Upper lobe of left lung (tissue), 6 donors: Measurements from ENCODE around the gene KRT33B. TPM values are rescaled to one million over a fixed set of nuclear protein-coding genes. Genes with fewer than 3 reads are reported as not detected.

Experiments used
- ATAC-seq, 2 donors: fragments of 200-7000 bp; cut with Tn5 transposase; one replicate each; pipeline ENCODE4 v1.9.1; 2022; ENCODE audit warnings: mild to moderate bottlenecking in 2 of 2, moderate library complexity in 2 of 2; ENCODE audit not compliant: low FRiP score in 2 of 2
- DNase-seq, 2 donors: peaks; one replicate each; pipeline ENCODE4 v3.0.0-alpha.2; 2019 to 2020
- H3K27ac ChIP-seq, 4 donors: fragments of 200-600 bp; sonication (generic); one replicate each; pipeline ENCODE4 v1.5.1; 2016 to 2019
- H3K27me3 ChIP-seq, 4 donors: fragments of 200-600 bp; sonication (generic); one replicate each; pipeline ENCODE4 v1.5.1; 2017 to 2019
- H3K36me3 ChIP-seq, 4 donors: fragments of 200-600 bp; sonication (generic); one replicate each; pipeline ENCODE4 v1.5.1; 2016 to 2019
- H3K4me1 ChIP-seq, 4 donors: fragments of 200-600 bp; sonication (generic); one replicate each; pipeline ENCODE4 v1.5.1; 2018 to 2019
- H3K4me3 ChIP-seq, 4 donors: fragments of 200-600 bp; sonication (generic); one replicate each; pipeline ENCODE4 v1.5.1; 2017 to 2019; ENCODE audit warnings: mild to moderate bottlenecking in 2 of 4, moderate library complexity in 1 of 4
- H3K9me3 ChIP-seq, 4 donors: fragments of 200-600 bp; sonication (generic); one replicate each; pipeline ENCODE4 v1.5.1; 2018 to 2019
- EP300 ChIP-seq, 4 donors: sonication (generic); formaldehyde crosslinking; IDR thresholded peaks; one replicate each; pipeline ENCODE4 v1.5.1; 2017; ENCODE audit warnings: antibody characterized with exemption in 4 of 4, control low read depth in 2 of 4
- POLR2A ChIP-seq, 4 donors: fragments of 450-650 bp; IDR thresholded peaks; one replicate each; pipeline ENCODE4 v1.5.1; 2016 to 2017; ENCODE audit warnings: antibody characterized with exemption in 4 of 4, mild to moderate bottlenecking in 2 of 4
- POLR2AphosphoS5 ChIP-seq, 2 donors: sonication (generic); formaldehyde crosslinking; IDR thresholded peaks; one replicate each; pipeline ENCODE4 v1.5.1; 2017; ENCODE audit warnings: antibody characterized with exemption in 2 of 2
- WGBS, 2 donors: methylation state at CpG; one replicate each; pipeline ENCODE4 v1.1.5; 2017 to 2018; 5-methylcytosine and 5-hydroxymethylcytosine counted together
- total RNA-seq, 6 donors: library from RNA; depleted of rRNA in 4 of 6; stranded (reverse); fragments of >200 nt in 4 of 6; gene quantifications; one replicate each; pipeline versions ENCODE4 v1.1.0 to v1.2.1, GENCODE V29; 2016 to 2021
- TF ChIP-seq, protein P1 (sequence below), 6 experiments: fragments of 450-650 bp in 4 of 6; fragments of 200-600 bp in 2 of 6; sonication (generic) in 2 of 6; IDR thresholded peaks; one replicate each; pipeline ENCODE4 v1.5.1; 2016 to 2019; ENCODE audit warnings: antibody characterized with exemption in 6 of 6
- donor health status: DM: no; HTN: no; CAD: no; lungs with moderate emphysema.
- donor health status: DM: no; HTN: yes; CAD: no; lungs with severe emphysema.

Gene KRT33B
- total RNA-seq, 6 donors from 2014 or later: not detected

DNA sequence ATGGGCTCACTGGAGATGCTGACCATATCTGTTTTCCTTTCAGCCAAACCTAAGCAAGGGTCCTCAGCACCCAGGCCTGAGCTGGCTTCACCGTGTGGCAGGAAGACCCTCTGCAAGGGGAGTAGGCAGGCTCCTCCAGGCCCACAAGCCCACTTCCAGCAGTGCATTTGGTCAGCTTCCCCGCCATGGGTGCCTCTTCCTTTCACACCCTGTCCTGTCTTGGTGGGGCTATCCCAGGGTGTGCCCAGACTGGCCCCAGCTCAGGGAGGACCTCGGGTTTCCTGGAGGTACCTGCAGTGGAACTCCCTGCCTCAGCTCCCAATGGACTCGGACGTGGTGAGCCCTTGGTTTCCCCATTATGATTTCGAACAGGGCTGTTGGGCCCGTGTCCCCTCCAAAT is 41.4 kb downstream of the KRT33B start:
- WGBS, 2 donors: 82% methylated on average over 7 of the region's 7 CpGs; no CpG with 5 or more reads in 1 of the 2 donors
- ATAC-seq (no peak), DNase-seq (no peak)
- no peak for TF ChIP-seq EP300 (IDR thresholded peaks at IDR 0.05)
- TF ChIP-seq, protein P1, sequence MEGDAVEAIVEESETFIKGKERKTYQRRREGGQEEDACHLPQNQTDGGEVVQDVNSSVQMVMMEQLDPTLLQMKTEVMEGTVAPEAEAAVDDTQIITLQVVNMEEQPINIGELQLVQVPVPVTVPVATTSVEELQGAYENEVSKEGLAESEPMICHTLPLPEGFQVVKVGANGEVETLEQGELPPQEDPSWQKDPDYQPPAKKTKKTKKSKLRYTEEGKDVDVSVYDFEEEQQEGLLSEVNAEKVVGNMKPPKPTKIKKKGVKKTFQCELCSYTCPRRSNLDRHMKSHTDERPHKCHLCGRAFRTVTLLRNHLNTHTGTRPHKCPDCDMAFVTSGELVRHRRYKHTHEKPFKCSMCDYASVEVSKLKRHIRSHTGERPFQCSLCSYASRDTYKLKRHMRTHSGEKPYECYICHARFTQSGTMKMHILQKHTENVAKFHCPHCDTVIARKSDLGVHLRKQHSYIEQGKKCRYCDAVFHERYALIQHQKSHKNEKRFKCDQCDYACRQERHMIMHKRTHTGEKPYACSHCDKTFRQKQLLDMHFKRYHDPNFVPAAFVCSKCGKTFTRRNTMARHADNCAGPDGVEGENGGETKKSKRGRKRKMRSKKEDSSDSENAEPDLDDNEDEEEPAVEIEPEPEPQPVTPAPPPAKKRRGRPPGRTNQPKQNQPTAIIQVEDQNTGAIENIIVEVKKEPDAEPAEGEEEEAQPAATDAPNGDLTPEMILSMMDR (IDR thresholded peaks at IDR 0.05): no peak
- no peaks in the 10 kb centered on the region for H3K9me3 ChIP-seq
- no peaks in the 10 kb centered on the region for H3K4me1 ChIP-seq
- H3K36me3 ChIP-seq: no peaks in the 10 kb centered on the region
- H3K4me3 ChIP-seq: no peak overlapping the region
- H3K27me3 ChIP-seq: no peaks in the 10 kb centered on the region
- no peak overlapping the region for H3K27ac ChIP-seq

DNA sequence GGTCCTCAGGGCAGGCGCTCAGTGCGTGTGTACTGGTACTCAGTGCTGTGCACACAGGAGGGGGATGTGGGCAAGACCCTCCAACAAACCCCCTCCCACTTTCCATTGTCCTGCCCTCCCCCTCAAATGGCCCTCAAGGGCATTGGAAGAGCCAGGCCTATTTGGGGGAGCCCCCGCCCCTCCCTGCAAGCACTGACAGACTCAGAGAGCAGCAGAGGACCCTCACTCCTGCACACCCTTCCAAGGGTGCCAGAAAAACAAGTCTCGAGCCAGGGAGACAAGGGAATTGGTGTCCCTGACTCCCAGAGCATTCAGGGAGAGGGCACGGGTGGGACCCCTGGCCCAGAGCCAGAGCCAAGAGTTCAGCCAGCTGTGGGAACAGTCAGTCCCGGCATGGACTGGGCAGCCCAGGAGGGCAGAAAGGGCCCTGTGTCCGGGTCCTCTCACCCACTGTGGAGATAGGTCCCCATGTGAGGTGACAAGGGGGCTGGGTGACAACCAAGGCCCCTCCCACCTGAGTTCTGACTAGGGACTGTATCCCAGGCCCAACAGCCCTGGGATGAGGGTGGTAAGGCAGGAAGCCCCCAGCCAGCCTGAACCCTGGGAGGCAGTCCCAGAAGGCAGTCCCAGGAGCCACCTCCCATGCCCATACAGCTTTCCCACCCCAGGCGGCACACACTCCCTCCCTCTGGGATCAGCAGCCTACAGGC is 42.0 kb downstream of the KRT33B start:
- 79 to 80% methylated on average over 5 to 8 of the region's 8 CpGs for WGBS, 2 donors
- ATAC-seq: no peak

DNA sequence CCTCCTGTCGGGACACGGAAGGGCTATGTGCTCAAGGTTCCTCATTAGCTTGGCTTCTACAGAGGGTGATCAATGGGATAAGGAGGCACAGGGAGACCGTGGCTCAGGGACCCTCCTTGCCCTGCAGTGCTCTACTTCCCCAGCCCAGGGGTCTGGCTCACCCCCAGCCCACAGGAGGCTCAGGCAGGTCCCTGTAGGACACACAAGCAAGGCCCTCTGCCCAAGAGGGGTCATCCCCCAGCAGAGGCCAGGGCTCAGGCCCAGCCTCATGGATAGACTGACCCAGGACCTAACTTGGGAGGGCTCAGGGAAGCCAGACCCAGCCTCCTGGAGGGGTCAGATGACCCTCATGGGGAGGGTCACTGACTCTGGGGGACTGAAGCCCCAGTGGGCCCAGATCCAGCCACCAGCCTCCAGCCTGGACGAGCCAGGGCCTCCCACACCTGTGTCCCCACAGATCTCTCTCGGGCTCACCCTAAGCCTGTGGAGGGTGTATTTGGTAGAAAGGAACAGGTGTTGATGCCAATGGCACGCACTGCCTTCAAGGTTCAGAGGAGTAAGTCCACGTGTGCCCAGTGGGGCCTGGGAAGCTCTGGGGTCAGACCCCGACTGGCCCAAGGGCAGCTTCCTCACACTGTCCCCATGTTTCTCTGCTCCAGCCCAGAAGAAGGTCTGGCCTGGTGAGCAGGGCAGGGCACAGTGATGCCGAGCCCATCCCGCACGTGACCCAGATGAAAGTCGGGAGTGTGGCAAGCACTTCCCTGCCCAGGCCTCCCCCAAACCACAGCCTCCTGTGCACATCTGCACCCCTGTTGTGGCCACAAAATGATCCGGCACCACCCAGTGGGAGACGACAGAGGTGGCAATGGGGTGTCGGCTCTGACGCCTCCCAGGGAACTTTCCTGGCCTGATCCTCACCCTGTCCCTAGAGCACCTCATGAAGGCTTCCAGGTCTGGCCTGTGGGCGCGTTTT is 43.2 kb downstream of the KRT33B start:
- 76 to 87% methylated on average over 3 to 18 of the region's 18 CpGs for WGBS, 2 donors
- TF ChIP-seq, protein P1 (IDR thresholded peaks at IDR 0.05): no peak
- TF ChIP-seq EP300 (IDR thresholded peaks at IDR 0.05): no peak
- no peak for TF ChIP-seq POLR2AphosphoS5 (IDR thresholded peaks at IDR 0.05)
- TF ChIP-seq POLR2A (IDR thresholded peaks at IDR 0.05): no peak
- no peak for ATAC-seq
- DNase-seq: no peak
- Histone ChIP-seq H3K36me3 (no peaks in the 10 kb centered on the region), H3K27ac (no peak overlapping the region), H3K4me3 (no peak overlapping the region), H3K27me3 (no peaks in the 10 kb centered on the region), H3K4me1 (no peaks in the 10 kb centered on the region), H3K9me3 (no peaks in the 10 kb centered on the region)

More for the DNA sequence above, 42.0 kb downstream of the KRT33B start:
- H3K4me3 ChIP-seq: no peak overlapping the region
- H3K36me3 ChIP-seq: no peaks in the 10 kb centered on the region
- no peak for DNase-seq
- H3K4me1 ChIP-seq: no peaks in the 10 kb centered on the region
- H3K9me3 ChIP-seq: no peaks in the 10 kb centered on the region
- TF ChIP-seq POLR2A (IDR thresholded peaks at IDR 0.05): no peak
- TF ChIP-seq POLR2AphosphoS5 (IDR thresholded peaks at IDR 0.05): no peak
- TF ChIP-seq, protein P1 (IDR thresholded peaks at IDR 0.05): no peak
- no peak for TF ChIP-seq EP300 (IDR thresholded peaks at IDR 0.05)
- H3K27me3 ChIP-seq: no peaks in the 10 kb centered on the region
- no peak overlapping the region for H3K27ac ChIP-seq

DNA sequence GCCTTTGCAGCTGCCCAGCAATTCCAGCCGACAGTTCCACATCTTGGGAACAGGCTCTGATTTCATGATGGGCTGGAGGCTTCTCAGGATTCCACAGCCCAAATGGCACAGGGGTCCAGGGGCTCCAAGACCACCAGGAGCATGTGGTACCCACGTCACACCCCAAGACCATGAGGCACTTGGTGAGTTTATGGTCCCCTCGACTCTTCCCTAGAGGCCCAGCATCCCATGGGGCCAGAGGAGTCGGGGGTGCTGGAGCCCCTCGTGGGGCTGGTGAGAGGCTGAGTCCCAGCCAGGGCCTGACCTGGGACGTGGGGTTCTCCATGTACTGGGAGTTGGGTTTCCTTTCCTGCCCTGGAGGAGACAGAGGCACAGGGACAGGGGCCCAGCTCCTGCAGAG is 44.0 kb downstream of the KRT33B start:
- TF ChIP-seq POLR2AphosphoS5 (IDR thresholded peaks at IDR 0.05): no peak
- no peak for TF ChIP-seq POLR2A (IDR thresholded peaks at IDR 0.05)
- TF ChIP-seq, protein P1 (IDR thresholded peaks at IDR 0.05): no peak
- TF ChIP-seq EP300 (IDR thresholded peaks at IDR 0.05): no peak
- ATAC-seq: no peak
- no peak for DNase-seq
- Histone ChIP-seq H3K27ac (no peak overlapping the region), H3K9me3 (no peaks in the 10 kb centered on the region), H3K4me1 (no peaks in the 10 kb centered on the region), H3K4me3 (no peak overlapping the region), H3K36me3 (no peaks in the 10 kb centered on the region), H3K27me3 (no peaks in the 10 kb centered on the region)
- 88% methylated on average over 6 of the region's 6 CpGs; no CpG with 5 or more reads in 1 of the 2 donors for WGBS, 2 donors
